ENCODE results near the gene YBEY.
A peak's percentile ranks its signal among the peaks of the same experiment; 100 is the strongest.

YBEY gene

DNA sequence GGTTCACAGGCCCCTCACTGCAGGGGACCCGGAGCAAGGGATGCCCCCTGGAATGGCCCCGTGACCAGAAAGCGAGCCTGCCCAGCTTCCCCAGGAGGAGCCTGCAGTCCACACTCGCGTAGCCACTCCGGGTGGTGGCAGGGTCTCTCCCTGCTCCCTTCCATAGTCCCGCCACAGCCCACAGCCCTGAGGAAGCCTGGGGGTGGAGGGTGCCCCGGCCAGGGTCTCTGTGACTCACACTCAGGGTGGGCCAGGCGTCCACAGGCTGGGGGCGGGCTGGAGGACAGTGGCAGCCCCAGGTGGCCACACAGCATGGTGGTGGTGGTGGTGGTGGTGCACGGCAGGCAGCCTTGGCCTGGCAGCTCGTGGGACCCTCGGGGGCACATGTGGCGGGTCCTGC lies 15.6 kb downstream of the YBEY start:
- Histone ChIP-seq H3K9me3 (ENCODE audit: control insufficient read depth, insufficient read depth, low read depth, low read length) (no peaks in the 10 kb centered on the region), H3K36me3 (ENCODE audit: control insufficient read depth in 2 of 2, insufficient read depth in 1 of 2, low read length in 2 of 2) (peaks cover 43 to 62% of the 10 kb centered on the region in 2 experiments), H3K27ac (ENCODE audit: extremely low read depth, low read depth, low read length) (no peak overlapping the region), H3K4me3 (ENCODE audit: low read depth, low read length) (no peak overlapping the region), H3K4me1 (ENCODE audit: control insufficient read depth, insufficient read depth, low read length) (no peaks in the 10 kb centered on the region)
- CTCF ChIA-PET, result no interaction called here
- TF ChIP-seq ZNF664 (tag by site-specific recombination; IDR thresholded peaks at IDR 0.05), result no peak
- no peak for TF ChIP-seq ZNF394 (tag by site-specific recombination; IDR thresholded peaks at IDR 0.05; ENCODE audit: borderline replicate concordance)
- peak; percentile 28; the same call in 1 of the 2 replicates for TF ChIP-seq GLIS2 (tag by site-specific recombination; IDR thresholded peaks at IDR 0.05)
- TF ChIP-seq ZFP69B (tag by site-specific recombination; IDR thresholded peaks at IDR 0.05), result no peak
- TF ChIP-seq, protein P1, sequence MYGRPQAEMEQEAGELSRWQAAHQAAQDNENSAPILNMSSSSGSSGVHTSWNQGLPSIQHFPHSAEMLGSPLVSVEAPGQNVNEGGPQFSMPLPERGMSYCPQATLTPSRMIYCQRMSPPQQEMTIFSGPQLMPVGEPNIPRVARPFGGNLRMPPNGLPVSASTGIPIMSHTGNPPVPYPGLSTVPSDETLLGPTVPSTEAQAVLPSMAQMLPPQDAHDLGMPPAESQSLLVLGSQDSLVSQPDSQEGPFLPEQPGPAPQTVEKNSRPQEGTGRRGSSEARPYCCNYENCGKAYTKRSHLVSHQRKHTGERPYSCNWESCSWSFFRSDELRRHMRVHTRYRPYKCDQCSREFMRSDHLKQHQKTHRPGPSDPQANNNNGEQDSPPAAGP (tag by site-specific recombination; IDR thresholded peaks at IDR 0.05), result no peak
- TF ChIP-seq ZNF214 (tag by site-specific recombination; IDR thresholded peaks at IDR 0.05; ENCODE audit: borderline replicate concordance), result no peak
- no peak for TF ChIP-seq ZNF501 (tag by site-specific recombination; IDR thresholded peaks at IDR 0.05)
- TF ChIP-seq, protein P2, sequence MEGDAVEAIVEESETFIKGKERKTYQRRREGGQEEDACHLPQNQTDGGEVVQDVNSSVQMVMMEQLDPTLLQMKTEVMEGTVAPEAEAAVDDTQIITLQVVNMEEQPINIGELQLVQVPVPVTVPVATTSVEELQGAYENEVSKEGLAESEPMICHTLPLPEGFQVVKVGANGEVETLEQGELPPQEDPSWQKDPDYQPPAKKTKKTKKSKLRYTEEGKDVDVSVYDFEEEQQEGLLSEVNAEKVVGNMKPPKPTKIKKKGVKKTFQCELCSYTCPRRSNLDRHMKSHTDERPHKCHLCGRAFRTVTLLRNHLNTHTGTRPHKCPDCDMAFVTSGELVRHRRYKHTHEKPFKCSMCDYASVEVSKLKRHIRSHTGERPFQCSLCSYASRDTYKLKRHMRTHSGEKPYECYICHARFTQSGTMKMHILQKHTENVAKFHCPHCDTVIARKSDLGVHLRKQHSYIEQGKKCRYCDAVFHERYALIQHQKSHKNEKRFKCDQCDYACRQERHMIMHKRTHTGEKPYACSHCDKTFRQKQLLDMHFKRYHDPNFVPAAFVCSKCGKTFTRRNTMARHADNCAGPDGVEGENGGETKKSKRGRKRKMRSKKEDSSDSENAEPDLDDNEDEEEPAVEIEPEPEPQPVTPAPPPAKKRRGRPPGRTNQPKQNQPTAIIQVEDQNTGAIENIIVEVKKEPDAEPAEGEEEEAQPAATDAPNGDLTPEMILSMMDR (tag by site-specific recombination; IDR thresholded peaks at IDR 0.05), result no peak
- peak; percentile 56 for TF ChIP-seq ZIC2 (tag by site-specific recombination; IDR thresholded peaks at IDR 0.05)
- TF ChIP-seq, protein P3, sequence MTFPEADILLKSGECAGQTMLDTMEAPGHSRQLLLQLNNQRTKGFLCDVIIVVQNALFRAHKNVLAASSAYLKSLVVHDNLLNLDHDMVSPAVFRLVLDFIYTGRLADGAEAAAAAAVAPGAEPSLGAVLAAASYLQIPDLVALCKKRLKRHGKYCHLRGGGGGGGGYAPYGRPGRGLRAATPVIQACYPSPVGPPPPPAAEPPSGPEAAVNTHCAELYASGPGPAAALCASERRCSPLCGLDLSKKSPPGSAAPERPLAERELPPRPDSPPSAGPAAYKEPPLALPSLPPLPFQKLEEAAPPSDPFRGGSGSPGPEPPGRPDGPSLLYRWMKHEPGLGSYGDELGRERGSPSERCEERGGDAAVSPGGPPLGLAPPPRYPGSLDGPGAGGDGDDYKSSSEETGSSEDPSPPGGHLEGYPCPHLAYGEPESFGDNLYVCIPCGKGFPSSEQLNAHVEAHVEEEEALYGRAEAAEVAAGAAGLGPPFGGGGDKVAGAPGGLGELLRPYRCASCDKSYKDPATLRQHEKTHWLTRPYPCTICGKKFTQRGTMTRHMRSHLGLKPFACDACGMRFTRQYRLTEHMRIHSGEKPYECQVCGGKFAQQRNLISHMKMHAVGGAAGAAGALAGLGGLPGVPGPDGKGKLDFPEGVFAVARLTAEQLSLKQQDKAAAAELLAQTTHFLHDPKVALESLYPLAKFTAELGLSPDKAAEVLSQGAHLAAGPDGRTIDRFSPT (tag by site-specific recombination; IDR thresholded peaks at IDR 0.05), result no peak
- TF ChIP-seq KLF1 (tag by site-specific recombination; IDR thresholded peaks at IDR 0.05), result no peak
- no peak for TF ChIP-seq ZNF777 (tag by site-specific recombination; IDR thresholded peaks at IDR 0.05; ENCODE audit: borderline replicate concordance)
- TF ChIP-seq FEZF1 (tag by site-specific recombination; IDR thresholded peaks at IDR 0.05), result no peak
- TF ChIP-seq ZNF404 (tag by site-specific recombination; IDR thresholded peaks at IDR 0.05), result no peak
- TF ChIP-seq ZFP37 (tag by site-specific recombination; IDR thresholded peaks at IDR 0.05), result no peak
- POLR2A ChIA-PET, result interaction anchor here (1.2 kb wide), 2 partner anchors 15 to 21 kb away, joined by 3 to 5 read pairs; no protein-coding TSS in a partner anchor

DNA sequence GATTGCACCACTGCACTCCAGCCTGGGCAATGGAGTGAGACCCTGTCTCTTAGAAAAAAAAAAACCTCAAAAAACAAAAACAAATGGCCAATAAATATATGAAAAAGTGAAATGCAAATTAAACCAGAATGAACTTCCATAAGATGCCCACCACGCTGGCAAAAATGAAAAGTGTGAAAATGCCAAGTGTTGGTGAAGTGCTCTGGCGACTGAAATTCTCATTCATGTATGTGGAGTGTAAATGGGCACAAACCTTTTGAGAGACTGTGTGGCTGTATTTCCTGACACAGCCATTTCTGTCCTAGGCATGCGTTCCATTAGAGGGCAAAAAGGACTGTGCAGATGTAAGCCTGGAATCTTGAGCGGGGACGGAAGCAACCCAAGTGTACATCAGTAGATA lies 18.3 kb downstream of the YBEY start:
- Histone ChIP-seq H3K36me3 (ENCODE audit: control insufficient read depth in 2 of 2, insufficient read depth in 1 of 2, low read length in 2 of 2) (peaks cover 59 to 79% of the 10 kb centered on the region in 2 experiments), H3K27ac (ENCODE audit: extremely low read depth, low read depth, low read length) (no peak overlapping the region), H3K4me1 (ENCODE audit: control insufficient read depth, insufficient read depth, low read length) (no peaks in the 10 kb centered on the region), H3K4me3 (ENCODE audit: low read depth, low read length) (no peak overlapping the region), H3K9me3 (ENCODE audit: control insufficient read depth, insufficient read depth, low read depth, low read length) (no peaks in the 10 kb centered on the region)
- CTCF ChIA-PET, result no interaction called here
- TF ChIP-seq ZNF426 (tag by site-specific recombination; IDR thresholded peaks at IDR 0.05) (no peak), ZNF341 (tag by site-specific recombination; IDR thresholded peaks at IDR 0.05; ENCODE audit: low read depth) (no peak), ZNF184 (tag by site-specific recombination; IDR thresholded peaks at IDR 0.05) (peak; percentile 96), GFI1B (tag by site-specific recombination; IDR thresholded peaks at IDR 0.05) (no peak), ZNF600 (tag by site-specific recombination; IDR thresholded peaks at IDR 0.05) (no peak)
- POLR2A ChIA-PET, result interaction anchor here (0.6 kb wide), 1 partner anchor 9 kb away, joined by 3 read pairs; no protein-coding TSS in a partner anchor
